Activated CD4-positive, CD25-positive, alpha-beta regulatory T cell (primary cell): ENCODE measurements around the gene BTF3L4.
"Not testable (repeated sequence)": the region's sequence is repeated elsewhere in the genome, so short reads cannot be mapped to it uniquely, and the experiment has no call there.

Experiments
- DNase-seq, 4 experiments: peaks; one replicate each; lab custom pipeline; 2025; lab: John Stamatoyannopoulos, UW

BTF3L4 gene

GRCh38 chr1:52055066-52055865 lies 829 bp upstream of the BTF3L4 start, which contains the start of gene TXNDC12:
TXNDC12 (minus strand) TSS chr1:52055191; CDS start chr1:52055096, 95 bp downstream.
- DNase-seq: peak; percentile 13 to 19 (median 16)

GRCh38 chr1:52055866-52056162 lies 281 bp upstream of the BTF3L4 start:
- DNase-seq: no peak

GRCh38 chr1:52056937-52057231 lies 789 bp downstream of the BTF3L4 start:
- DNase-seq: no peak

- DNase-seq: no peak
These were observed 1.2 kb downstream of the BTF3L4 start for GRCh38 chr1:52057255-52057654.

- DNase-seq: no peak
These were observed 1.9 kb downstream of the BTF3L4 start for GRCh38 chr1:52057876-52058415.

GRCh38 chr1:52059321-52059720 lies 3.2 kb downstream of the BTF3L4 start:
- DNase-seq: no peak

- no peak for DNase-seq
These were observed 3.8 kb downstream of the BTF3L4 start for GRCh38 chr1:52059888-52060287.

- DNase-seq: no peak
These were observed 4.7 kb downstream of the BTF3L4 start for GRCh38 chr1:52060822-52061221.

- DNase-seq: no peak
These were observed 7.1 kb downstream of the BTF3L4 start for GRCh38 chr1:52063192-52063591.

- DNase-seq: no peak
These were observed 14.6 kb downstream of the BTF3L4 start for GRCh38 chr1:52070704-52071103.

- no peak for DNase-seq
These were observed 16.2 kb downstream of the BTF3L4 start for GRCh38 chr1:52072291-52072690.

GRCh38 chr1:52077277-52077676 lies 21.2 kb downstream of the BTF3L4 start:
- DNase-seq: not testable (repeated sequence)

- DNase-seq: no peak
These were observed 23.9 kb downstream of the BTF3L4 start for GRCh38 chr1:52080014-52080415.

GRCh38 chr1:52087892-52088291 lies 31.8 kb downstream of the BTF3L4 start:
- not testable (repeated sequence) for DNase-seq

- DNase-seq: not testable (repeated sequence)
These were observed 38.2 kb downstream of the BTF3L4 start for GRCh38 chr1:52094300-52094699.

GRCh38 chr1:52096216-52096615 lies 40.1 kb downstream of the BTF3L4 start:
- no peak for DNase-seq

GRCh38 chr1:52098139-52098871 lies 42.2 kb downstream of the BTF3L4 start:
- no peak for DNase-seq

- DNase-seq: no peak
These were observed 46.4 kb downstream of the BTF3L4 start for GRCh38 chr1:52102336-52103013.

GRCh38 chr1:52111492-52111891 lies 55.4 kb downstream of the BTF3L4 start:
- DNase-seq: no peak

- DNase-seq: no peak
These were observed 56.4 kb downstream of the BTF3L4 start for GRCh38 chr1:52112489-52112888.

GRCh38 chr1:52119301-52120079 lies 63.4 kb downstream of the BTF3L4 start:
- DNase-seq: no peak

- no peak for DNase-seq
These were observed 66.3 kb downstream of the BTF3L4 start for GRCh38 chr1:52122384-52122783.
